Measurements from ENCODE around the gene RALGAPA2. TPM values are rescaled to one million over a fixed set of nuclear protein-coding genes. Genes with fewer than 3 reads are reported as not detected.

The RALGAPA2 gene
- total RNA-seq, 4 donors from 2014 or later = 29.4 to 78.2 (median 43.2) TPM

GRCh38 chr20:20720158-20720557 is 7.7 kb upstream of the RALGAPA2 start:
- TF ChIP-seq, protein P1, sequence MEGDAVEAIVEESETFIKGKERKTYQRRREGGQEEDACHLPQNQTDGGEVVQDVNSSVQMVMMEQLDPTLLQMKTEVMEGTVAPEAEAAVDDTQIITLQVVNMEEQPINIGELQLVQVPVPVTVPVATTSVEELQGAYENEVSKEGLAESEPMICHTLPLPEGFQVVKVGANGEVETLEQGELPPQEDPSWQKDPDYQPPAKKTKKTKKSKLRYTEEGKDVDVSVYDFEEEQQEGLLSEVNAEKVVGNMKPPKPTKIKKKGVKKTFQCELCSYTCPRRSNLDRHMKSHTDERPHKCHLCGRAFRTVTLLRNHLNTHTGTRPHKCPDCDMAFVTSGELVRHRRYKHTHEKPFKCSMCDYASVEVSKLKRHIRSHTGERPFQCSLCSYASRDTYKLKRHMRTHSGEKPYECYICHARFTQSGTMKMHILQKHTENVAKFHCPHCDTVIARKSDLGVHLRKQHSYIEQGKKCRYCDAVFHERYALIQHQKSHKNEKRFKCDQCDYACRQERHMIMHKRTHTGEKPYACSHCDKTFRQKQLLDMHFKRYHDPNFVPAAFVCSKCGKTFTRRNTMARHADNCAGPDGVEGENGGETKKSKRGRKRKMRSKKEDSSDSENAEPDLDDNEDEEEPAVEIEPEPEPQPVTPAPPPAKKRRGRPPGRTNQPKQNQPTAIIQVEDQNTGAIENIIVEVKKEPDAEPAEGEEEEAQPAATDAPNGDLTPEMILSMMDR (IDR thresholded peaks at IDR 0.05; ENCODE audit: low read depth) = no peak

DNA sequence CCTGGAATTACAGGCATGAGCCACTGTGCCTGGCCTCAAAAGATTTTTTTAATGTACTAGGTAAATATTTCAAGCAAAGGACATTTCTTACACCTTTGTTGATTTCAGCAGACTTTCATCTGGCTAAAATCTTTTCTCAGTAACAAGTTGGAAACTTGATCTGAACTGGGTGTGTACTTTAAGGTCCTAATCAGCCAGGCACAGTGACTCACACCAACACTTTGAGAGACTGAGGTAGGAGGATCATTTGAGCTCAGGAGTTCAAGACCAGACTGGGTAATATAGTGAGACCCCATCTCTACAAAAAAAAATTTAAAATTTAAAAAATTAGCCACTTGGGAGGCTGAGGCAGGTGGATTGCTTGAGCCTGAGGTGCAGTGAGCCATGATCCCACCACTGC is 7.0 kb upstream of the RALGAPA2 start:
- TF ChIP-seq, protein P1 (IDR thresholded peaks at IDR 0.05; ENCODE audit: low read depth) = no peak

DNA sequence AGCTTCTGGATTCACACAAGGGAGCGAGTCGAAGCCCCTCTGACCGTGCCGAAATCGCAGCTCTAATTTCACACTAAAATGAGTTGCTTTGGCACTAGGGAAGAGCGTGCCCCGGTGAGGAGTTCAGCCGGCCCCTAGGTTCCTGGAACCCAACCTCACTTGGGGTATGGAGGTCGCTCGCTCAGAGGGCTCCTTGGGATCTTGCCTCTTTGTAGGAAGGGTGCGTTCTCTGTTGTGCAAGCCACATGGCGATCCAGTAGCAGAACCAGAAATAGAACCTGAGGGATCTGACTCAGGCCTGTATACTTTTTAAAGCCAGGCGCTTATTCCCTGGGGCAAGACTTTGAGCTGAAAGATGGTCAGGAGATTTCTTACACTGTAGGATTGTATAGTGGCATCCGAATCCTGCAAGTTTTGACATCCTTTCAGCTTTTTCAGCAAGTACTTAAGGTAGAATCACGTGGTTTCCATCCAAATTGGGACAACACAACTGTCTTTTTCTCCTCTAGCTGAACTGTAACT is 861 bp upstream of the RALGAPA2 start:
- TF ChIP-seq, protein P1 (IDR thresholded peaks at IDR 0.05; ENCODE audit: low read depth) = no peak

- TF ChIP-seq, protein P1 (IDR thresholded peaks at IDR 0.05; ENCODE audit: low read depth) = no peak
These were observed 405 bp downstream of the RALGAPA2 start for GRCh38 chr20:20712004-20712473.

DNA sequence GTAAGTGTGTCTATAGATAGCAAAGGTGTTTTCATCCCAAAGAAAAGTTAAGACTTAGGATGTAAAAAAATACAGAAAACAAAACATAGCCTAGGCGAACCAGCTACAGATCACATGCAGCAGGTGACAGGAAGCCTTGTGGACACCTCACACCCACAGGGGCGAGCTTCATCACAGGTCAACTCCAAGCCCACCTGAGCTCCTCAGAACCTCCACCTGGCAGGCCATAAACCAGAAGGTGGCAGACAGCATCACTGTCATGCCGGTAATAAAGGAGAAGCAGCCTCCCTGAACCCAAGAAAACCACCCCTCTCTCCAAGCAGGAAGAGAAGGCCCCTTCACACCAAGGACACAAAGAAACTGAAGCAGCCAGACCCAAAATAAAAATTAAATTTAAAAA is 1.0 kb downstream of the RALGAPA2 start:
- TF ChIP-seq, protein P1 (IDR thresholded peaks at IDR 0.05; ENCODE audit: low read depth) = no peak

DNA sequence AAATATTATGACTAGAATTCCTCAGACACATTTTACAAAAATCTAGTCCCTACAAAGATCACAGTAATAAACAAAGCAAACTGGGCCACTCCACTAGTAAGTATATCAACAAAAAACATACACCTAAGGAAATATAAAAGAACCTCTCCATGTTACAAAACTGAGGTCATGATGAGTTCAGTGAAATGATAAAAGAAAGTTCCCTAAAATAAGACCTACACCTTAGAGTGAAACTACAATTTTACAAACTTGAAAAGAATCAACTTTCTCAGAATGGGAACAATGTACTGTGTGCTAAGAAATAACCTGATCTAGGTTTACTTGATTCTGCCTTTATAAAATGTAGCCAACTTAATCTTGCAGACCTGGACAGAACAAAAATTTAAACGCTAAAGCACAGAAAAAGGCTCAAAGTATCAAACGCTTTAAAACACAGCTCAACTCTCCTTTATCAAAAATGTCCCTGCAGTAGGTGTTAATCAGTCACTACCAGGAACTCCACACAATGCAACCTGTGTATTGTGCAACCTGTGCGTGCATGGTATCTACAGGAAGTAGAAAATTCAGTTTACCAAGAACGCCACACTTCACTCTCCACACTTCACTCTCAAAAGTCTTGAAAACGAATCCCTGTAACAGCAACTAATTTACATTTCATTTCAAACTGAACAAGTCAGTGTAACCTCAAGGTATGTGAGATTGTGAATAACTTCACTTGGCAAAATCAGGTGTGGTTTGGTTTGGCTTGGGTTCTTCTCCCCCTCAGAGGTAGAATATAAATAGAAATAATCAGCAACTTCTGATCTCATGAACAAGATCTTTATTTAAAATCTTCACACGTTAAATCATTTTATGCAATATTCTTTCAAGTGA is 1.8 kb downstream of the RALGAPA2 start:
- TF ChIP-seq, protein P1 (IDR thresholded peaks at IDR 0.05; ENCODE audit: low read depth) = no peak

DNA sequence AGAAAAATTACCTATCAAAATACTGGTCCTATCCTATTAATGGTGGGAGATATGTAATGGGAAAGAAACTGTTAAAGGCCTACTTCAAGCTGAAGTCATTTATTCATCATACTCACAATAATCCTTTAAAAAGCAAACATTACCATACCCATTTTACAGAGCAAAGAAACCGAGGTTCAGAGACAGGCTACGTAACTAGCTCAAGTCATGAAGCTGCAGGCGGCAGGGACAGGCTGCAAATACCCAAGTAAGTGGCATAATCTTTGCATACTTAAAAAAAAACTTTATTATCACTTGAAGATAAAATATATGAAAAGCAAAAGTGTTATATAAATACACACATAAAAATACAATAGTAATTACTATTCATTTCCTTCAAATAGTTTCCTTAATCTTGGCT is 2.6 kb downstream of the RALGAPA2 start:
- TF ChIP-seq, protein P1 (IDR thresholded peaks at IDR 0.05; ENCODE audit: low read depth) = no peak
